ENCODE measurements around the gene TIGD1. TPM values are rescaled to one million over a fixed set of nuclear protein-coding genes. Genes with fewer than 3 reads are reported as not detected.

Gene TIGD1
- 1 to 10 TPM; 2.4 to 5.3 (median 4.2) TPM for total RNA-seq

DNA sequence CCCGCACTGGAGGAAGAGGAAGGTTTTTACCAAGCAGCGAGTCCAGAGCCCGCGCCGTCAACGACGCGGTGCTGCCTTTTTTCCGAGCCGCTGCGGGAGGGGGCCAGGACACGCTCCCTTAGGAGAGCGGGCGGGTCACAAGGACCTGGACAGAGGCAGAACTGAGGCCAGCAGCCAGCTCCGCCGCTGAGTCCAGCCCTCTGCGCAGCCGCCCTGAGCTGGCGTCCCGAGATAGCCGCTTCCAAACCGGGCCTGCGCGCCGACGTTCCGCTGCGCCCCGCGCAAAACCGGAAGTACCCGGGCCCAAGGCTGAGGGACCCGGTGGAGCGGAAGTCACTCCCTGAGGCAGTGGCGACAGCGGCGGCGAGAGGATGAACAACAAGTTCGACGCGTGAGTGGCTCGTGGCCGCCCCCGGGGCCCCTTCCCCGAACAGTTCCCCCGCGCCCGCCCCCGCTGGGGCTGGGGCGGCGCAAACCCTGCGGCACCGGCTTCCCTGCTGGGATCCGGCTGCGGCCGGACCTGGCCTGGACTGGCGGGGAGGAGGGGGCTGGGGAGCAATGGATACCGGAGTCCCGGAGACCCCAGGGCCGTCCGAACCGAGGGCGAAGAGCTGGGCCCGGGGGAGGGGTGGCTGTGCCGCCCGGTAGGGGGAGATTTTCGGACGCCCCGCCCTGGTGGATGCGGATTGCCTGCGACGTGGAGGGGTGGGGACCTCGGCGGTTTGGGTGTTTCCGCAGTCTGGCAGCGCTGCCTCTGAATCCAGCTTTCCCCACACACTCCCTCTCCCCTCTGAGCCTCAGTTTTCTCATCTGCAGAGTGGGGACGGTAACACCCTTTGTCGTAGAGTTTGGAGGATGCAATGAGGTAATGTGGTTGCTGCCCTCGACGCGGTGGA lies at the start of gene TIGD1, which contains the start of gene EIF4E2:
TIGD1 (minus strand) TSS at position 204 of the 896 bp plus-strand sequence. CDS start 675 bp downstream, outside the sequence.
EIF4E2 (plus strand) TSS at position 336 of the 896 bp plus-strand sequence; CDS start at position 372, 36 bp downstream.
- peak; percentile 78 to 83 for DNase-seq (ENCODE audit: low spot score in 2 of 2)
- Histone ChIP-seq H3K4me1 (peaks cover 0 to 53% (median 7%) of the 10 kb centered on the region in 4 donors), H3K4me3 (peak within 1 kb of the TSS; percentile 79 to 98 (median 86)), H3K27me3 (no peaks in the 10 kb centered on the region), H3K27ac (peak within 1 kb of the TSS; percentile 91 to 99 (median 96)), H3K36me3 (peaks cover 0 to 31% (median 0%) of the 10 kb centered on the region in 3 donors), H3K9me3 (peaks cover 0 to 6% (median 0%) of the 10 kb centered on the region in 4 donors)
- TF ChIP-seq POLR2A (IDR thresholded peaks at IDR 0.05): peak; percentile 65 to 80
- TF ChIP-seq, protein P1, sequence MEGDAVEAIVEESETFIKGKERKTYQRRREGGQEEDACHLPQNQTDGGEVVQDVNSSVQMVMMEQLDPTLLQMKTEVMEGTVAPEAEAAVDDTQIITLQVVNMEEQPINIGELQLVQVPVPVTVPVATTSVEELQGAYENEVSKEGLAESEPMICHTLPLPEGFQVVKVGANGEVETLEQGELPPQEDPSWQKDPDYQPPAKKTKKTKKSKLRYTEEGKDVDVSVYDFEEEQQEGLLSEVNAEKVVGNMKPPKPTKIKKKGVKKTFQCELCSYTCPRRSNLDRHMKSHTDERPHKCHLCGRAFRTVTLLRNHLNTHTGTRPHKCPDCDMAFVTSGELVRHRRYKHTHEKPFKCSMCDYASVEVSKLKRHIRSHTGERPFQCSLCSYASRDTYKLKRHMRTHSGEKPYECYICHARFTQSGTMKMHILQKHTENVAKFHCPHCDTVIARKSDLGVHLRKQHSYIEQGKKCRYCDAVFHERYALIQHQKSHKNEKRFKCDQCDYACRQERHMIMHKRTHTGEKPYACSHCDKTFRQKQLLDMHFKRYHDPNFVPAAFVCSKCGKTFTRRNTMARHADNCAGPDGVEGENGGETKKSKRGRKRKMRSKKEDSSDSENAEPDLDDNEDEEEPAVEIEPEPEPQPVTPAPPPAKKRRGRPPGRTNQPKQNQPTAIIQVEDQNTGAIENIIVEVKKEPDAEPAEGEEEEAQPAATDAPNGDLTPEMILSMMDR (IDR thresholded peaks at IDR 0.05): peak; percentile 17 to 78 (median 28)
- TF ChIP-seq EP300 (IDR thresholded peaks at IDR 0.05): peak; percentile 66 to 94
- WGBS, 2 donors: 0 to 1% methylated on average over 21 to 73 of the region's 81 CpGs

DNA sequence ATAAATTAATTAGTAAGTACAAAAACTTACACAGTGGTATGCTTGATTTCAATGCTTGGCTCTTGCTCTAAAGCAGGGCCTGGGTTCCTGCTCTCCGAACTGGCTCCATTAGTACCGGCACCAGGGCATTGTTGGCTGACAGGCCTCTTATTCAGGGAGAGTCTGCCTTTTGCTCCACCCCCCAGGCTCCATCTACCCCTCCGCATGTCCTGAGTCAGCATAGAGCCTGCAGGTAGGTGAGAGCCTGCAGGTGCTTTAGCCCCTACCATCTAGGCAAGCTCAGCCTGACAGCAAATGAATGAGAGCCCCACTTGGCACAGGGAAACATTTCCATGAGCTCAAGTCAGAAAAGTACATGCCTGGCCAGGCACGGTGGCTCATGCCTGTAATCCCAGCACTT lies 47.9 kb upstream of the TIGD1 start:
- DNase-seq (ENCODE audit: low spot score in 2 of 2): no peak
- Histone ChIP-seq H3K4me3 (no peak overlapping the region), H3K27ac (no peak overlapping the region), H3K9me3 (no peaks in the 10 kb centered on the region), H3K36me3 (no peaks in the 10 kb centered on the region), H3K27me3 (no peaks in the 10 kb centered on the region), H3K4me1 (no peaks in the 10 kb centered on the region)
- TF ChIP-seq, protein P1 (IDR thresholded peaks at IDR 0.05): no peak
- TF ChIP-seq EP300 (IDR thresholded peaks at IDR 0.05) (no peak), POLR2A (IDR thresholded peaks at IDR 0.05) (no peak)
- WGBS, 2 donors: 86 to 88% methylated on average over 4 of the region's 4 CpGs

DNA sequence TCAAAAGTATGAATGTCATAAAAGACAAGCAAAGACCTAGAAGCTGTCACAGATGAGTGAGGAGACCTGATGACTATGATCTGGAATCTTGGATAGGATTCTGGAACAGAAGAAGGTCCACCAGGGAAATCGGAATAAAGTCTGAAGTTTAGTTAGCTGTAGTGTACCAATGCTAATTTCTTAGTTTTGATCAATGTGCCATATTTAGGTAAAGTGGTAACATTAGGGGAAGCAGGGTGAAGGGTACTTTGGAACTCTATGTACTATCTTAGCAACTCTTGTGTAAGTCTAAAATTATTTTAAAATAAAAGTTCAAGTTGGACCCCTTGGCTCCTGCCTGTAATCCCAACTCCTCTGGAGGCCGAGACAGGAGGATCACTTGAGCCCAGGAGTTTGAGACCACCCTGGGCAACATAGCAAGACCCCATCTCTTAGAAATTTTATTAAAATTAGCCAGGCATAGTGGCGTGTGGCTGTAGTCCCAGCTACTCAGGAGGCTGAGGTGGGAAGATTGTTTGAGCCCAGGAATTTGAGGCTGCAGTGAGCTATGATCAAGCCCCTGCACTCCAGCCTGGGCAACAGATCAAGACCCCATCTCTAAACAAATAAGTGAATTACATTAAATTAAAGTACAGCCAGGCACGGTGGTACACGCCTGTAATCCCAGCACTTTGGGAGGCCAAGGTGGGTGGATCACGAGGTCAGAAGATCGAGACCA lies 47.2 kb upstream of the TIGD1 start:
- WGBS, 2 donors: 81 to 92% methylated on average over 7 of the region's 7 CpGs
- no peak for DNase-seq (ENCODE audit: low spot score in 2 of 2)
- Histone ChIP-seq H3K36me3 (no peaks in the 10 kb centered on the region), H3K9me3 (no peaks in the 10 kb centered on the region), H3K4me3 (no peak overlapping the region), H3K27me3 (no peaks in the 10 kb centered on the region), H3K27ac (no peak overlapping the region), H3K4me1 (no peaks in the 10 kb centered on the region)
- no peak for TF ChIP-seq EP300 (IDR thresholded peaks at IDR 0.05)
- no peak for TF ChIP-seq POLR2A (IDR thresholded peaks at IDR 0.05)
- TF ChIP-seq, protein P1 (IDR thresholded peaks at IDR 0.05): no peak

DNA sequence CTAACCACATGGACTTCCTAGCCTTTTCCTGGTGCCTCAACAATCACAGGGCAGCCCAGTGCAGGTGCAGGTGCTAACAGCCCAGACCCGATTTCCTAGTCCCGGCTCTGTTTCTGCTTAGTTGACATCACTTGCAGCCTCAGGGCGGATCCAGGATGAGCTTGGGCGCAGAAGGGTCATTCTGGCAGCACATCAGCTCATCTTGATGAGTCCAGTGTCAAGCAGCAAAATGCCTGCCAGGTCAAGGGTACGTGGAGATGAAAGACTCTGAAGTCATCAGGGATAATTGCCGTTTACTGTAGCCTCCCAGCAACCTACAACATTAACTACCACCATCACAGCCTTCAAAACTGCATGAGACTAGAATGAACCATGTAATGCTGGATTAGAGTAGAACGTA lies 43.6 kb upstream of the TIGD1 start:
- H3K4me3 ChIP-seq: no peak overlapping the region
- WGBS, 2 donors: 75 to 83% methylated on average over 7 of the region's 7 CpGs
- no peaks in the 10 kb centered on the region for H3K36me3 ChIP-seq
- H3K27me3 ChIP-seq: no peaks in the 10 kb centered on the region
- H3K9me3 ChIP-seq: no peaks in the 10 kb centered on the region
- no peak for DNase-seq (ENCODE audit: low spot score in 2 of 2)
- H3K4me1 ChIP-seq: peaks cover 0 to 5% (median 0%) of the 10 kb centered on the region in 4 donors
- TF ChIP-seq EP300 (IDR thresholded peaks at IDR 0.05) (no peak), POLR2A (IDR thresholded peaks at IDR 0.05) (no peak)
- TF ChIP-seq, protein P1 (IDR thresholded peaks at IDR 0.05): no peak
- no peak overlapping the region for H3K27ac ChIP-seq
